C4-2B (cell line): Measurements from ENCODE around the gene NRG3.

Source experiments
- H3K27ac ChIP-seq: fragments of 450-650 bp; 2 replicates; pipeline ENCODE4 v1.5.1; 2017
- ZFX ChIP-seq: fragments of 450-650 bp; IDR thresholded peaks from 2 replicates; pipeline ENCODE4 v1.6.1; 2017
- TF ChIP-seq, protein P1 (sequence below): fragments of 450-650 bp; conservative IDR thresholded peaks from 2 replicates; pipeline ENCODE4 v1.5.1; 2017; ENCODE audit warnings: mild to moderate bottlenecking

The NRG3 gene

DNA sequence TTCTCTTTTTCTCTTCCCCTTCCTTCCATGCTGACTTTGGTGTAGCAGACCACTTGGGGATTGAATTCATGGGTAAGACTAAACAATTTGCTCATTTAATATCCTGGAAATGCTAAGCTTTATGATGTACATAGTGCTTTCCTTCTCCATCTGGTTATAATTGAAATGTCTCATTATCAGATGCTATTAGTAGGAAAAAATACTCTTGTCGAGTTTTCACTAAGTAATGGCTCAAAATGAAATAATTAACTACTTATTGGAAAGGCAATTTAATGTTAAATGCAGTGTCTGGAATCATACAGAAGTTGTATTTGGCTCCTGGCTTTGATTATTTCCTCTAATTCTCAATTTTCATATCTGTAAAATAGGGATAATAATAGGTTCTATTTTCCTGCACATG lies 990.4 kb downstream of the NRG3 start:
- H3K27ac ChIP-seq: no peak overlapping the region
- no peak for TF ChIP-seq ZFX
- TF ChIP-seq, protein P1, sequence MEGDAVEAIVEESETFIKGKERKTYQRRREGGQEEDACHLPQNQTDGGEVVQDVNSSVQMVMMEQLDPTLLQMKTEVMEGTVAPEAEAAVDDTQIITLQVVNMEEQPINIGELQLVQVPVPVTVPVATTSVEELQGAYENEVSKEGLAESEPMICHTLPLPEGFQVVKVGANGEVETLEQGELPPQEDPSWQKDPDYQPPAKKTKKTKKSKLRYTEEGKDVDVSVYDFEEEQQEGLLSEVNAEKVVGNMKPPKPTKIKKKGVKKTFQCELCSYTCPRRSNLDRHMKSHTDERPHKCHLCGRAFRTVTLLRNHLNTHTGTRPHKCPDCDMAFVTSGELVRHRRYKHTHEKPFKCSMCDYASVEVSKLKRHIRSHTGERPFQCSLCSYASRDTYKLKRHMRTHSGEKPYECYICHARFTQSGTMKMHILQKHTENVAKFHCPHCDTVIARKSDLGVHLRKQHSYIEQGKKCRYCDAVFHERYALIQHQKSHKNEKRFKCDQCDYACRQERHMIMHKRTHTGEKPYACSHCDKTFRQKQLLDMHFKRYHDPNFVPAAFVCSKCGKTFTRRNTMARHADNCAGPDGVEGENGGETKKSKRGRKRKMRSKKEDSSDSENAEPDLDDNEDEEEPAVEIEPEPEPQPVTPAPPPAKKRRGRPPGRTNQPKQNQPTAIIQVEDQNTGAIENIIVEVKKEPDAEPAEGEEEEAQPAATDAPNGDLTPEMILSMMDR: no peak

DNA sequence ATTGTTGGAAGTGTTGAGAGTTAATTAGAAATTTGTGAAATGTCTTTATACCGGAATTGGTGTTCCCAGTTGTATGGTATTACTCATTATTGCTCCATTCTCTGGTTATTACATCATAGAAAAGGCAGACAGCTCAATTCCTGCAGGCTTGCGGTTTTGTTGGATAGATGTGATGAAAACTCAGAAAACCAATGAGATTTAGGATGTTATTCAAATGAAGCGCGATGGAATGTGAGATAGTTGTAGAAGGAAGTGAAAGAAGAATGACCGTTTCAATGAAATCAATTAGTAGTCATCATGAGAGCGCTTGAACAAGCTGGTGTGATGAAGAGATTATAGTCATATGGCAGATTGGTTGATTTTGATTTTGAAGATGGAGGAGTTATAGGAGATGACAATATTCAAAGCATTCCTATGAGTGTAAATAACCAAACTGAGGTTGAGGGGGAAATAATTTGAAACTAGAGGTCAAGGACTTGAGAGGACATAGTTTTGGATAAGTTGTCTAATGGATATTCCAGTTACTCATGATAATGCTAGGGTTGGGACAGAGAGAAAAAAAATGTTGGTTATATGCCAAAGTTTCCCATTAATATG lies 991.5 kb downstream of the NRG3 start:
- no peak overlapping the region for H3K27ac ChIP-seq
- TF ChIP-seq, protein P1: no peak
- TF ChIP-seq ZFX: no peak

DNA sequence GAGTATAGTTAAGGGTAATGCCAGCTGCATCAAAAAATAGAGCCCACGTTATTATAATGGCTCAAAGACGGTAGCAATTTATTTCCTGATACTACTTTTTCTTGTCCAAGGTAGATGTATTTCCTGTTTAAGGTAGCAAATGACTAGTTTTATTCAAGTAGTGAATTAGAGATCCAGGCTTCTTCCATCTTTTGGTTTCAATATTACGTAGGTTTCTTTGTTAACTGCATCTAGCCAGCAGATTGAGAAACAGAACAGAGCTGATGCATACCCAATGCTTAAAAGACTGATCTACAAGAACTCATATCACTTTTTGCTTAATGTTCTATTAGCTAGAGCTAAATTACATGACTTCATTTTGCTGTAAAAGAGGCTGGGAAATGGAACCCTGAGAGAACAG lies 992.1 kb downstream of the NRG3 start:
- TF ChIP-seq, protein P1: no peak
- TF ChIP-seq ZFX: no peak
- no peak overlapping the region for H3K27ac ChIP-seq

DNA sequence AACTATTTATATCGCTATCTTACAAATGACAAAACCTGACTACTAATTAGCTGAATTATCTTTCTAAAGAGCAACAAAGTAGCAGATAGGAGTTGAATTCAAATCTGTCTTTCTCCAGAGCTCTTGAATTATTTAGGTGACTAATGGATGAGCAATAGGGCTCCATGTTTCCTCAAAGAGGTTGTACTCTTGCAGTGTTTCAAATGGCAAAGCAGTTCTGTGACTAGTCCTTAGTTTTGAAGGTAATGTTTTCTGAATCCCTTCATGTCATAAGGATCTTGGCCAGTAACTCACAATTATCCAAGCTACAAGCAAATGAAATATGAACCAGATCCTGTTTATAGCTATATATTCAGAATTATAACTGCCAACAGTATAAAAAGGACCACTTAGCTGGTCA lies 999.7 kb downstream of the NRG3 start:
- no peak overlapping the region for H3K27ac ChIP-seq
- TF ChIP-seq, protein P1: no peak
- TF ChIP-seq ZFX: no peak

DNA sequence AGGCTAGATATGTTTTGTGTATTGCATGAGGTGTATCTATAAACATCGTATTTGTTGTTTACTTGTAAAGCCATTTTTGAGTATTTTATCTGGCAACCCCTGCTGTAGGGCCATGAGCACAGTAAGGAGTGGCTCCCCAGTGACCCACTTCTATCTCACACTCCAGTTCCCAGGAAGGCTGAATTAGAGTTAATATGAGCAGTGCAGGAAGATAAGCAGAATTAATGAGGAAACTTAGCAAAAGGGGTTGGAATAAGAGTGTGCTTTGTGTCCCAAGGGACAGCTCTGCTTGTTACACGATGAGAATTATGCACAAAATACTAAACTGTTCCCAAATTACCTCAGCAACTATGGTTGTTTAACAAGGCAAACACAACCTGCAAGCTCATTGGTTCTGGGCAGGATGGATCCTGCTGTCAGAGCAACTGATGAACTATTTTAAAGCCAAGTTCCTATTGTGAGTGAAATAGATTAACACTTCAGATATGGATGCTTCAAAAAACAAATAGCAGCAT lies 1005.8 kb downstream of the NRG3 start:
- no peak for TF ChIP-seq ZFX
- TF ChIP-seq, protein P1: no peak
- H3K27ac ChIP-seq: no peak overlapping the region

DNA sequence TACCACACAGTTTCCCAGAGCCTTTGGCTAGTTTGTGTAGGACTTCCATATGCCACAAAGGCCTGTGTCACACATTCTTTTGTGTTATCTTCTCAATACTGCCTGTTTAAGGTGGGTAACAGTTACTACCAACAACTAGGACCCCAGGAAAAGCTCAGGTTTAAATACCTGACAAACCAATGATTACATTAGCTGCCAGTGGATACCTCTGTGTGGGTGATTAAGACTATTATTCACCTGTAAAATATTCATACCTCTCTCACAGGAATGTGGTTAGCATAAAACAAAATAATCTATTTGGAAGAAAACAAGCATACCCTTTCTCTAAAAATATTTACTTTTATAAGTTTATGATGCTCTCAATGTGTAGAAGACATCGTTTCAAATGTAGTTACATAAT lies 1007.7 kb downstream of the NRG3 start:
- TF ChIP-seq, protein P1: no peak
- H3K27ac ChIP-seq: no peak overlapping the region

DNA sequence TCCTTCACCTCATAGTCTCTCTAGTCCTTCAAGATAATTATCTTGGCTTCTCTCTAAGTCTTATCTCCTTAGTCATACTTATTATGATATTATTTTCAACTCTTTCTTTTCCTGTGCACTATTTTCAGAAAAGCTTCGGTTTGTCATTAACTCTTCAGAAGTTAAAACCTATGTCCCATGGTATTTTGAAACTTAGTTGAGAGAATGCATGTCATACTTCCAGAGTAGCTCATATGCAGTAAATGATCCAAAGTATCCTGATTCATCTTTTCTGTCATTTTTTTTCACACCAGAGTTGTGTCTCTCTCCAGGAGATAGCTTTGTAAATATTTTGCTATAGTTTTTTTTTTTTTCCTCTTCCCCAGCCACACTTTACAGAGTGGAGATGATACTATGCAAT lies 1008.6 kb downstream of the NRG3 start:
- TF ChIP-seq, protein P1: no peak
- no peak for TF ChIP-seq ZFX
- H3K27ac ChIP-seq: no peak overlapping the region
